Subcutaneous abdominal adipose tissue (tissue), 5 donors: Measurements from ENCODE around the gene FYN.

ENCODE experiments used
- H3K27ac ChIP-seq: one replicate; pipeline ENCODE4 v1.7.0; 2013; ENCODE audit warnings: low read depth, mild to moderate bottlenecking, inconsistent platforms, low read length, moderate library complexity
- H3K27me3 ChIP-seq, 5 donors: one replicate each; pipeline ENCODE4 v1.7.0; 2013; ENCODE audit warnings: low read length in 5 of 5, inconsistent platforms in 1 of 5; ENCODE audit not compliant: control insufficient read depth in 5 of 5, insufficient read depth in 4 of 5
- H3K36me3 ChIP-seq, 5 donors: one replicate each; pipeline ENCODE4 v1.7.0; 2013; ENCODE audit warnings: low read length in 5 of 5; ENCODE audit not compliant: control insufficient read depth in 5 of 5, insufficient read depth in 5 of 5
- H3K4me1 ChIP-seq, 5 donors: one replicate each; pipeline ENCODE4 v1.7.0; 2013; ENCODE audit warnings: low read length in 5 of 5, mild to moderate bottlenecking in 3 of 5, moderate library complexity in 1 of 5; ENCODE audit not compliant: control insufficient read depth in 5 of 5, insufficient read depth in 5 of 5
- H3K4me3 ChIP-seq, 5 donors: one replicate each; pipeline ENCODE4 v1.7.0; 2013; ENCODE audit warnings: low read length in 5 of 5, low read depth in 1 of 5
- H3K9ac ChIP-seq, 5 donors: one replicate each; pipeline ENCODE4 v1.7.0; 2013; ENCODE audit warnings: low read length in 5 of 5, mild to moderate bottlenecking in 4 of 5, moderate library complexity in 3 of 5
- H3K9me3 ChIP-seq, 5 donors: one replicate each; pipeline ENCODE4 v1.7.0; 2013; ENCODE audit warnings: low read length in 5 of 5; ENCODE audit not compliant: control insufficient read depth in 5 of 5
- donor health status: healthy.
- donor health status: healthy.
- donor health status: healthy.
- donor health status: healthy.
- donor health status: healthy.

FYN gene

GRCh38 chr6:111870051-111870741, 3.1 kb downstream of the FYN start:
- Histone ChIP-seq H3K9me3 (no peaks in the 10 kb centered on the region), H3K4me1 (peaks cover 2 to 71% (median 54%) of the 10 kb centered on the region in 5 donors), H3K27me3 (no peaks in the 10 kb centered on the region), H3K27ac (no peak overlapping the region), H3K4me3 (peak overlapping the region in 4 of 5 donors; percentile 66 to 92 (median 86)), H3K36me3 (no peaks in the 10 kb centered on the region), H3K9ac (peak overlapping the region in 2 of 5 donors; percentile 9 to 39)

DNA sequence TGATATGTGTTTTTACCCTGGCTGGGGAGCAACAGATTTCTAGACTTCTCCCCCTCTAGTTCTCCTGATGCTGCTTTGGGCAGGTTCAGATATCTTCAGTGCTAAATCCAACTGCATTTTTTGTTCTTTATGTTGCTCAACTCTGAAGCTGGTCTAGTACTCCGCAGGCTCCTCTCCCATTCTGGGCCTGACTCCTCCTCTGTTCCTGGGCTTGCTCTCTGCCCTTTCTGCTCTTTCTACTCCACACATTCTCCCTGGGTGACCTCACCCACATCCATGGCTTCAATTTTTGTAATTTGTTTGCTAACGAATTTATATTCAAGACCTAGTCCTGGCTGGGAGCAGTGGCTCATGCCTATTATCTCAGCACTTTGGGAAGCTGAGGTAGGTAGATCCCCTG, 6.4 kb downstream of the FYN start:
- Histone ChIP-seq H3K27me3 (no peaks in the 10 kb centered on the region), H3K36me3 (peaks cover 0 to 5% (median 0%) of the 10 kb centered on the region in 5 donors), H3K27ac (no peak overlapping the region), H3K9me3 (no peaks in the 10 kb centered on the region), H3K4me1 (peaks cover 2 to 63% (median 41%) of the 10 kb centered on the region in 5 donors), H3K4me3 (no peak overlapping the region), H3K9ac (no peak overlapping the region)

DNA sequence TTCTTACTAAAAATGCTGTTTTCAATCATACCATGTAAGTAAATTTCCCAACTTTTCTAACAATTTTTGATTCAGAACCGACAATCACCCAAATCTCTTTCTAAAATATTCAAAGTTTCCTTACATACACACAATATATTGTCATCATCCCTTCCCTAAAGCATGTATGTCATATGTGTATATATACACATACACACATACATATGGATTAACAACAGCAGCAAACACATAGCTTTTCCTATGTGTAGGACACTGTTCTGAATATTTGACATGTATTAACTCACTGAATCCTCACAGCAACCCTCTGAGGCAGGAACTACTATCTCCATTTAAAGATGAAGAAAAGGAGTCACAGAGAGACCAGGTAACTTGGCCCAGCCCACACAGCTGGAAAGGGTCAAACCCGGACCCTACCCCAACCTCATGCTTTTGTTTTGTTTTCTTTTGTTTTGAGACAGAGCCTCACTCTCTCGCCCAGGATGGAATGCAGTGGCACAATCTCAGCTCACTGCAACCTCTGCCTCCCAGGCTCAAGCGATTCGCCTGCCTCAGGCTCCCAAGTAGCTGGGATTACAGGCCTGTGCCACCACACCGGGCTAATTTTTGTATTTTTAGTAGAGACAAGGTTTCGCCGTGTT, 7.2 kb downstream of the FYN start:
- peaks cover 4 to 62% (median 38%) of the 10 kb centered on the region in 5 donors for H3K4me1 ChIP-seq
- H3K4me3 ChIP-seq: no peak overlapping the region
- H3K9me3 ChIP-seq: no peaks in the 10 kb centered on the region
- no peak overlapping the region for H3K27ac ChIP-seq
- peaks cover 0 to 5% (median 0%) of the 10 kb centered on the region in 5 donors for H3K36me3 ChIP-seq
- H3K27me3 ChIP-seq: no peaks in the 10 kb centered on the region
- H3K9ac ChIP-seq: no peak overlapping the region

DNA sequence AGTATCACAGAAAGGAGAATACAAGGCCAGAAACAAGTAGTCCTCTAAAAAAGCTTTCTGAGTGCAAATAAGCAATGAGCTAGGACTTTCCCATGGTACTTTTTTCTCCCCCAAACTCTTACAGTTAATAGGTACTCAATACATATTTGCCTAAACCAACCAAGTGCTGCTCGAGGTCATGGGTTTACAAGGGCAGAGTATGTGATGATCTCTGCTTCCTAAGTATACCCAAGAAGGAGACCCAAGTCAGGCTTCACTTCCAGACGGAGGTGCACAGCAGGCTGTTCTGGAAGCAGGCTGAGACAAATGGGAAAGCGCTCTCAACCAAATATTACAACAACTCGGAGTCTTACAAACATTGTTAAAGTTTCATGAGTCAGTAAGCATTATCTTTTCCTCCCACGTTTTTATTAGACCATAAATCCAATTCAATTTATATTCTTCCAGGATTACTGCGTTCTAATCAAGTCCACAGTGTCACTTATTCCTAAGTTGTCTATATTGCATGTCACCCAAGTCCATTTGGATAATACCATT, 8.1 kb downstream of the FYN start:
- Histone ChIP-seq H3K4me1 (peaks cover 4 to 53% (median 32%) of the 10 kb centered on the region in 5 donors), H3K4me3 (no peak overlapping the region), H3K36me3 (peaks cover 0 to 5% (median 0%) of the 10 kb centered on the region in 5 donors), H3K27ac (no peak overlapping the region), H3K27me3 (no peaks in the 10 kb centered on the region), H3K9me3 (no peaks in the 10 kb centered on the region), H3K9ac (no peak overlapping the region)

DNA sequence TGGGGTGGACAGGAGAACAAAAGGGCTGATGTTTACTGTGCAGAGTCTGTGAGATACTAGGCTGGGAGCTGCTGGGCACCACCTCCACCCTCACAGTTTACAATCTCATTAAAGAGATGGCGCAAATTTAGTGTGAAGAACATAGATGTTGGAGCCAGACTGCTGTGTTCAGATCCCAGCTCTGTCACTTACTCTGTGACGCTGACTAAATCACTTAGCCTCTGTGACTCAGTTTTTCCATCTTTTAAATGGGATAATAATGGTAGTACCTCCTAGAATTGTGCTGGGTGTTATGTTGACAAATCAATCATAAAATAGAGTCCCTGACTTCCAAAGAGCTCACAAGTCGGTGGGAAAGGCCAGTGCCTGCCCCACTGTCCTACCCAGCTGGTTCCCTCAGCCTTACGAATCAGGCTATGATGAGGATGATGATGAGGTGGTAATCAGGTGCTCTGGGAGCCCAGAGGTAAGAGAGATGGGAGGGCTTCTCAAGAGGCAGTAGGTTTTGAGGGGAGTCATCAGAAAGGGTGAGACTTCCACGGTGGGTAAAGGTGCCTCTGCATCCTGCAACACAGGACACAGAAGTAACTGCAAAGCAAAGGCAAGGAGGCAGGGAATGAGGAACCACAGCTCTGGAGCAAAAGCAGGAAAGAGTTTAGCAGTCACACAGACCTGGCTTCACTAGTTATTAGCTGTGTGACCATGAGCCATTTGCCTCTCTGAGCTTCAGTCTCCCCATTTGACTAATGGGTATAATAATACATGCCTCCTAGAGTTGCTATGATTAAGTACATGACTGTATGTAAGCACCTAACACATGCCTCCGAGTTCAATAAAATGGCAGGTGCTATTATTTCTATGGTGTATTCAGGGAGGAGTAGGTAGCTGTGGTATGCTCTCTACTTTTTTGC, 8.9 kb downstream of the FYN start:
- no peak overlapping the region for H3K27ac ChIP-seq
- no peaks in the 10 kb centered on the region for H3K27me3 ChIP-seq
- H3K4me3 ChIP-seq: no peak overlapping the region
- H3K36me3 ChIP-seq: peaks cover 0 to 5% (median 0%) of the 10 kb centered on the region in 5 donors
- no peak overlapping the region for H3K9ac ChIP-seq
- peaks cover 4 to 50% (median 28%) of the 10 kb centered on the region in 5 donors for H3K4me1 ChIP-seq
- H3K9me3 ChIP-seq: no peaks in the 10 kb centered on the region

DNA sequence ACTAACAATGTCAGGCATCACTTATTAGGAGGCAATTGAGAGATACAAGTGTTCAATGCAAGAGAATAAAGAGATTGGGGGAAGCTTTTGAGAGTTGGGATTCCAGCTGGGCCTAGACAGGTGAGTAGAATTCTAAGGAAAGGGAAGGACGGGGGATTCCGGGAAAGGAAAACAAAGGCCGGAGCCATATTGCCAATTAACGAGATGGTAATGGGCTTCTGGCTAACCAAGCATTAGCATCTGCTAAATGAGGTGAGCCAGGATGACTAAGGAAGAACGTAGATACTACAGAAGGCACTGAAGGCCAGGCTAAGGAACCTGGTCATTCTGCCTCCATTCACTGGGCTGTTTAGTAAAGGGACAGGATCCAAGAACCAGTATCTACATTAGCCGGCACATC, 10.5 kb downstream of the FYN start:
- H3K9ac ChIP-seq: no peak overlapping the region
- no peak overlapping the region for H3K4me3 ChIP-seq
- H3K27ac ChIP-seq: no peak overlapping the region
- no peaks in the 10 kb centered on the region for H3K27me3 ChIP-seq
- no peaks in the 10 kb centered on the region for H3K9me3 ChIP-seq
- peaks cover 0 to 5% (median 0%) of the 10 kb centered on the region in 5 donors for H3K36me3 ChIP-seq
- peaks cover 2 to 47% (median 27%) of the 10 kb centered on the region in 5 donors for H3K4me1 ChIP-seq

DNA sequence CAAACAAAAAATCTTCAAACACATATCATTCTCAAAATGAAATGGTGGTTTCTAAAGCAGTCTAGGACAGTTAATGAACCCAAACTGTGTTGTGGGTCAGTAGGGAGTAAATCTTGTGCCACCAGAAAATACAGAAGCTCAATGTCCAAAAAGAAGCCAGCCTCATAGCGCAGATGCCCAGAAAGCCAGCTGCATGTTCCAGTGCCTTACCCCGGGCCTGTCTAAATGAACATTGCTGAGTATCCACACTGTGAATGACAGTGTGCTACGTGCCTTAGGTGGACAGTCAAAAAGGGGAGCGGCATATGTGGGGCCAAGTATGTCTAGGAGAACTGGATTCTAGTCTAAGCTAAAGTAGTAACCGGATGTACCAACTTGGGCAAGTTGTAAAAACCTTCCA, 10.9 kb downstream of the FYN start:
- peaks cover 2 to 47% (median 29%) of the 10 kb centered on the region in 5 donors for H3K4me1 ChIP-seq

GRCh38 chr6:111861431-111861885, 11.8 kb downstream of the FYN start:
- no peak overlapping the region for H3K27ac ChIP-seq
- H3K4me3 ChIP-seq: no peak overlapping the region
- H3K4me1 ChIP-seq: peaks cover 2 to 39% (median 23%) of the 10 kb centered on the region in 5 donors
- H3K36me3 ChIP-seq: peaks cover 0 to 5% (median 0%) of the 10 kb centered on the region in 5 donors
- no peak overlapping the region for H3K9ac ChIP-seq
- H3K9me3 ChIP-seq: no peaks in the 10 kb centered on the region
- H3K27me3 ChIP-seq: no peaks in the 10 kb centered on the region

More for the DNA sequence above, 10.9 kb downstream of the FYN start:
- Histone ChIP-seq H3K4me3 (no peak overlapping the region), H3K27ac (no peak overlapping the region), H3K9ac (no peak overlapping the region), H3K9me3 (no peaks in the 10 kb centered on the region), H3K36me3 (peaks cover 0 to 5% (median 0%) of the 10 kb centered on the region in 5 donors), H3K27me3 (no peaks in the 10 kb centered on the region)

DNA sequence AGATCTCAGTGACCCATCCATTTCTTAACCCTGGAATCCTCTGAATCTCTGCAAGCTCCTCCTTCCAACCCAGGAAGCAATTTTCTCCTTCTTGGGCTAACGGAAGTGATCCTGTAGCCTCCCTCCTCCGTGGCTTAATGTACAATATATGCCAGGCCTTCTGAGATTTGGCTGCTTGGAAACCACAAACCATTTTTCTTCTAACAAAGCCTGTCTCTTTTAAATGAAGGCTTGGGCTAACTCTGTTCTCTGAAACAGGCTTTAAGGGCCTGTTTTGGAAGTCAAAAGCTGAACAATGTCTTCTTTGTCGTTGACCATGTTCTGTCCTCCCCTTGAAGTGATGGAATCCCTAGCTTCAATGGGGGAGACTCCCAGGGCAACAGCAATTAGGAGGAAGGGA, 14.9 kb downstream of the FYN start:
- Histone ChIP-seq H3K36me3 (no peaks in the 10 kb centered on the region), H3K9me3 (no peaks in the 10 kb centered on the region), H3K27ac (no peak overlapping the region), H3K27me3 (no peaks in the 10 kb centered on the region), H3K9ac (no peak overlapping the region), H3K4me3 (no peak overlapping the region), H3K4me1 (peaks cover 2 to 42% (median 23%) of the 10 kb centered on the region in 5 donors)
